HepG2 (cell line): ENCODE data around the gene ANKRD55. TPM values are rescaled to one million over a fixed set of nuclear protein-coding genes. Genes with fewer than 3 reads are reported as not detected.

Source experiments
- ATAD3A ChIP-seq: sonication (generic); formaldehyde crosslinking; IDR thresholded peaks from 2 replicates; pipeline ENCODE4 v1.4.0; 2020; ENCODE audit warnings: missing genetic modification reagents
- ATRX ChIP-seq: sonication (generic); formaldehyde crosslinking; IDR thresholded peaks from 2 replicates; pipeline ENCODE4 v1.4.0; 2020; ENCODE audit warnings: missing genetic modification reagents, borderline replicate concordance
- ERF ChIP-seq: IDR thresholded peaks from 2 replicates; pipeline ENCODE4 v1.6.1; 2018; ENCODE audit warnings: missing biosample characterization, missing genetic modification reagents
- GTF3A ChIP-seq: sonication (generic); formaldehyde crosslinking; conservative IDR thresholded peaks from 2 replicates; pipeline ENCODE4 v1.4.0; 2020; ENCODE audit warnings: mild to moderate bottlenecking, missing genetic modification reagents
- HMGA1 ChIP-seq: sonication (generic); formaldehyde crosslinking; conservative IDR thresholded peaks from 2 replicates; pipeline ENCODE4 v1.4.0; 2020; ENCODE audit warnings: missing genetic modification reagents
- HOMEZ ChIP-seq: IDR thresholded peaks from 2 replicates; pipeline ENCODE4 v1.6.1; 2016; ENCODE audit warnings: low read depth
- IRF1 ChIP-seq: sonication (generic); formaldehyde crosslinking; IDR thresholded peaks from 2 replicates; pipeline ENCODE4 v1.4.0; 2020; ENCODE audit warnings: low read depth, mild to moderate bottlenecking, missing genetic modification reagents
- JARID2 ChIP-seq: sonication (generic); formaldehyde crosslinking; IDR thresholded peaks from 2 replicates; pipeline ENCODE4 v1.8.1; 2023; ENCODE audit warnings: missing genetic modification reagents, inconsistent platforms; ENCODE audit not compliant: insufficient replicate concordance
- JDP2 ChIP-seq: sonication (generic); formaldehyde crosslinking; IDR thresholded peaks from 2 replicates; pipeline ENCODE4 v1.8.1; 2022; ENCODE audit warnings: missing genetic modification reagents, borderline replicate concordance
- NFKBIZ ChIP-seq: IDR thresholded peaks from 2 replicates; pipeline ENCODE4 v1.6.1; 2018; ENCODE audit warnings: missing genetic modification reagents, missing compliant biosample characterization
- PBX3 ChIP-seq: sonication (generic); formaldehyde crosslinking; IDR thresholded peaks from 2 replicates; pipeline ENCODE4 v1.8.1; 2023; ENCODE audit warnings: missing genetic modification reagents, inconsistent platforms, borderline replicate concordance
- PLSCR1 ChIP-seq: sonication (generic); formaldehyde crosslinking; IDR thresholded peaks from 2 replicates; pipeline ENCODE4 v1.5.0; 2020; ENCODE audit warnings: missing genetic modification reagents, mild to moderate bottlenecking, borderline replicate concordance
- RXRA ChIP-seq: sonication (generic); formaldehyde crosslinking; IDR thresholded peaks from 2 replicates; pipeline ENCODE4 v1.5.1; 2020; ENCODE audit warnings: missing genetic modification reagents
- SP4 ChIP-seq: sonication (generic); formaldehyde crosslinking; IDR thresholded peaks from 2 replicates; pipeline ENCODE4 v1.8.1; 2023; ENCODE audit warnings: mild to moderate bottlenecking, missing genetic modification reagents
- ZBTB43 ChIP-seq: sonication (generic); formaldehyde crosslinking; conservative IDR thresholded peaks from 2 replicates; pipeline ENCODE4 v1.4.0; 2020; ENCODE audit warnings: missing genetic modification reagents
- ZHX1 ChIP-seq: sonication (generic); formaldehyde crosslinking; IDR thresholded peaks from 2 replicates; pipeline ENCODE4 v1.8.1; 2022; ENCODE audit warnings: low read depth, mild to moderate bottlenecking, missing genetic modification reagents
- ZNF317 ChIP-seq: sonication (generic); formaldehyde crosslinking; IDR thresholded peaks from 2 replicates; pipeline ENCODE4 v1.5.0; 2020; ENCODE audit warnings: mild to moderate bottlenecking, missing genetic modification reagents
- ZNF34 ChIP-seq: sonication (generic); formaldehyde crosslinking; IDR thresholded peaks from 2 replicates; pipeline ENCODE4 v1.4.0; 2020; ENCODE audit warnings: mild to moderate bottlenecking, missing genetic modification reagents, borderline replicate concordance
- ZNF530 ChIP-seq: sonication (generic); formaldehyde crosslinking; IDR thresholded peaks from 2 replicates; pipeline ENCODE4 v1.5.0; 2020; ENCODE audit warnings: low read depth, mild to moderate bottlenecking, missing genetic modification reagents
- ZNF580 ChIP-seq: IDR thresholded peaks from 2 replicates; pipeline ENCODE4 v1.6.1; 2016; ENCODE audit warnings: low read depth, borderline replicate concordance
- ZNF598 ChIP-seq: sonication (generic); formaldehyde crosslinking; IDR thresholded peaks from 2 replicates; pipeline ENCODE4 v1.5.1; 2020; ENCODE audit warnings: mild to moderate bottlenecking, missing genetic modification reagents, borderline replicate concordance
- polyA plus RNA-seq, 8 experiments: library from polyadenylated mRNA; depleted of rRNA in 3 of 8; stranded (reverse) in 7 of 8; unstranded in 1 of 8; fragments of >200 nt; fragmentation: Illumina TruSeq in 4 of 8; extraction: Trizol in 4 of 8; gene quantifications; 2 replicates each; pipeline versions ENCODE4 v1.2.1 to v1.2.3, GENCODE V29; 2011 to 2016; ENCODE audit warnings: low read depth in 4 of 8, missing spikeins in 1 of 8, mixed read lengths in 1 of 8; ENCODE audit not compliant: insufficient read depth in 1 of 8
- total RNA-seq, 5 experiments: library from RNA; depleted of rRNA; stranded (reverse); fragments of >200 nt; fragmentation: Illumina TruSeq; extraction: Trizol; gene quantifications; 2 replicates each; pipeline ENCODE4 v1.2.3, GENCODE V29; 2016; ENCODE audit warnings: low read depth in 1 of 5

Gene ANKRD55
- total and polyA plus RNA-seq, 2 of the 13 experiments (the other 11 are each of a cell fraction or from before 2014, with no cell fraction given) = 0.11 to 0.28 TPM

- TF ChIP-seq IRF1 (CRISPR knock-in tag) (no peak), ZNF598 (CRISPR knock-in tag) (no peak), JDP2 (CRISPR knock-in tag) (no peak), NFKBIZ (peak; percentile 88), RXRA (peak; percentile 89; the same call in 1 of the 2 replicates), ERF (CRISPR knock-in tag) (peak; percentile 93), ZNF34 (CRISPR knock-in tag) (no peak), JARID2 (no peak), ZBTB43 (CRISPR knock-in tag) (no peak), HMGA1 (CRISPR knock-in tag) (no peak), SP4 (CRISPR knock-in tag) (peak; percentile 51; the same call in 1 of the 2 replicates), ATAD3A (CRISPR knock-in tag) (no peak), PBX3 (CRISPR knock-in tag) (no peak), PLSCR1 (CRISPR knock-in tag) (no peak), ZNF317 (CRISPR knock-in tag) (no peak), ZNF530 (CRISPR knock-in tag) (no peak), HOMEZ (CRISPR knock-in tag) (peak; percentile 91), ZNF580 (CRISPR knock-in tag) (no peak; the same call in 1 of the 2 replicates), ATRX (CRISPR knock-in tag) (no peak), GTF3A (CRISPR knock-in tag) (no peak), ZHX1 (peak; percentile 74; the same call in 1 of the 2 replicates)
Observed at GRCh38 chr5:56123531-56124243, 109.4 kb downstream of the ANKRD55 start (continued).
